Heart left ventricle (tissue), 16 donors: ENCODE results near the gene LZTS2. TPM values are rescaled to one million over a fixed set of nuclear protein-coding genes. Genes with fewer than 3 reads are reported as not detected.

ENCODE experiments used
- ATAC-seq, 4 donors: fragments of 200-7000 bp; cut with Tn5 transposase; one replicate each; pipeline ENCODE4 v1.9.1; 2020 to 2022; ENCODE audit warnings: moderate library complexity in 4 of 4, mild to moderate bottlenecking in 3 of 4, moderate number of reproducible peaks in 1 of 4
- DNase-seq, 5 donors: peaks; one replicate each; pipeline ENCODE4 v3.0.0-alpha.2; 2020
- H3K27ac ChIP-seq, 12 donors: fragments of 200-600 bp; sonication (generic) in 4 of 12; one replicate each; pipeline versions ENCODE4 v1.5.0 to v1.8.0; 2016 to 2022; ENCODE audit warnings: mild to moderate bottlenecking in 2 of 12
- H3K27me3 ChIP-seq, 9 donors: fragments of 200-600 bp; sonication (generic) in 2 of 9; one replicate each; pipeline versions ENCODE4 v1.5.1 to v1.8.0; 2016 to 2022; ENCODE audit warnings: mild to moderate bottlenecking in 3 of 9
- H3K36me3 ChIP-seq, 9 donors: fragments of 200-600 bp; sonication (generic) in 2 of 9; one replicate each; pipeline versions ENCODE4 v1.5.0 to v1.8.0; 2018 to 2022; ENCODE audit warnings: mild to moderate bottlenecking in 2 of 9
- H3K4me1 ChIP-seq, 12 donors: fragments of 200-600 bp; sonication (generic) in 4 of 12; one replicate each; pipeline versions ENCODE4 v1.5.0 to v1.8.0; 2016 to 2022; ENCODE audit warnings: mild to moderate bottlenecking in 3 of 12
- H3K4me3 ChIP-seq, 12 donors: fragments of 200-600 bp; sonication (generic) in 4 of 12; one replicate each; pipeline versions ENCODE4 v1.5.0 to v1.8.0; 2017 to 2022; ENCODE audit warnings: mild to moderate bottlenecking in 9 of 12, moderate library complexity in 4 of 12
- H3K9me3 ChIP-seq, 12 donors: fragments of 200-600 bp; sonication (generic) in 4 of 12; one replicate each; pipeline versions ENCODE4 v1.5.0 to v1.8.0; 2016 to 2022; ENCODE audit warnings: mild to moderate bottlenecking in 1 of 12
- CTCF ChIP-seq, 12 donors: fragments of 200-600 bp; sonication (generic) in 4 of 12; IDR thresholded peaks; one replicate each; pipeline versions ENCODE4 v1.5.0 to v1.8.0; 2018 to 2022; ENCODE audit warnings: antibody characterized with exemption in 12 of 12, mild to moderate bottlenecking in 5 of 12
- POLR2A ChIP-seq, 2 donors: fragments of 450-650 bp; IDR thresholded peaks; one replicate each; pipeline ENCODE4 v1.6.1; 2017; ENCODE audit warnings: antibody characterized with exemption in 2 of 2, mild to moderate bottlenecking in 2 of 2, moderate library complexity in 2 of 2
- WGBS, 4 donors: extraction: QIAGEN DNeasy Blood & Tissue Kit in 2 of 4; methylation state at CpG; one replicate each; pipeline versions ENCODE4 v1.1.5 to v1.1.7; 2013 to 2018; 5-methylcytosine and 5-hydroxymethylcytosine counted together
- intact Hi-C, 10 donors: fragments of 100-400 bp; cut with DNase I; formaldehyde crosslinking; loops; one replicate each; pipeline versions ENCODE4 v1.11.1 to v1.14.2; 2022
- polyA plus RNA-seq, 2 donors: library from polyadenylated mRNA; stranded (reverse); fragments of 200-250 nt; gene quantifications; one replicate each; pipeline ENCODE4 v1.2.3, GENCODE V29; 2013
- total RNA-seq, 9 donors: library from RNA; depleted of rRNA in 2 of 9; stranded (reverse); fragments of >200 nt in 2 of 9; fragmentation: NEBNext Ultra II Directional in 3 of 9; extraction: Animal tissue kit (Norgen Biotek cat#: 25700) in 3 of 9; gene quantifications; one replicate each; pipeline versions ENCODE4 v1.1.0 to v1.2.4, GENCODE V29; 2016 to 2023
- donor health status: ischemic (EF 13 %, LVEDD 7.1; RV severe dilation, severe dysfunction).
- donor health status: healthy with polysubstance abuse.
- donor health status: DM: no; HTN: yes; CAD: no.
- donor health status: DM: no; HTN: no; CAD: no.
- donor health status: ischemic (EF 25% LVEDD 6.9; RV normal size, moderate dysfunction).
- donor health status: ischemic (EF 25% LVEDD 5.7; RV mildly dilated, moderate dysfunction).
- donor health status: healthy.
- donor health status: DM: yes; HTN: yes; CAD: no.
- donor health status: ischemic (EF 35%, LVEDD 5.7; RV mildly dilated, moderate dysfunction).
- donor health status: nonischemic (EF 11% LVEDD 7.7; RV severe dilation, severe dysfunction).
- donor health status: DM: yes; HTN: yes; CAD: no.
- donor health status: PGD.
- donor health status: ischemic (EF 29% LVEDD 5.4; RV normal size, mild dysfunction).
- donor health status: nonischemic (EF 23%, LVEDD 6.1; RV moderate dilation, normal function).

LZTS2 gene
- total and polyA plus RNA-seq, 11 donors, result 33.7 to 93.0 (median 40.9) TPM

- H3K27ac ChIP-seq, result no peak overlapping the region
- TF ChIP-seq CTCF (IDR thresholded peaks at IDR 0.05) (no peak), POLR2A (IDR thresholded peaks at IDR 0.05) (no peak)
- ATAC-seq, result no peak
- no peaks in the 10 kb centered on the region for H3K27me3 ChIP-seq
- 87 to 100% (median 93%) methylated on average over 1 of the region's 1 CpG for WGBS, 4 donors
- no peak for DNase-seq
- H3K4me3 ChIP-seq, result no peak overlapping the region
- intact Hi-C loops, result no loop called here
- peaks cover 0 to 8% (median 4%) of the 10 kb centered on the region in 12 donors for H3K4me1 ChIP-seq
- H3K36me3 ChIP-seq, result peaks cover 0 to 81% (median 74%) of the 10 kb centered on the region in 9 donors
- no peaks in the 10 kb centered on the region for H3K9me3 ChIP-seq
These were observed 35.8 kb upstream of the LZTS2 start for GRCh38 chr10:100963826-100964225.

- WGBS, 4 donors, result 53 to 68% (median 59%) methylated on average over 5 of the region's 5 CpGs
- Histone ChIP-seq H3K27ac (no peak overlapping the region), H3K4me3 (no peak overlapping the region), H3K36me3 (peaks cover 0 to 61% (median 54%) of the 10 kb centered on the region in 9 donors), H3K27me3 (peaks cover 0 to 5% (median 0%) of the 10 kb centered on the region in 9 donors), H3K4me1 (peaks cover 0 to 17% (median 14%) of the 10 kb centered on the region in 12 donors), H3K9me3 (no peaks in the 10 kb centered on the region)
- no peak for TF ChIP-seq POLR2A (IDR thresholded peaks at IDR 0.05)
- TF ChIP-seq CTCF (IDR thresholded peaks at IDR 0.05), result no peak
- DNase-seq, result no peak
- intact Hi-C loops, result no loop called here
- no peak for ATAC-seq
These were observed 33.8 kb upstream of the LZTS2 start for GRCh38 chr10:100965820-100966219.

- TF ChIP-seq POLR2A (IDR thresholded peaks at IDR 0.05), result no peak
- no peak for TF ChIP-seq CTCF (IDR thresholded peaks at IDR 0.05)
- H3K9me3 ChIP-seq, result no peaks in the 10 kb centered on the region
- peaks cover 0 to 5% (median 0%) of the 10 kb centered on the region in 9 donors for H3K27me3 ChIP-seq
- H3K27ac ChIP-seq, result no peak overlapping the region
- peaks cover 0 to 17% (median 14%) of the 10 kb centered on the region in 12 donors for H3K4me1 ChIP-seq
- no peak for DNase-seq
- ATAC-seq, result no peak
- 69 to 75% (median 73%) methylated on average over 2 of the region's 2 CpGs for WGBS, 4 donors
- intact Hi-C loops, result no loop called here
- H3K4me3 ChIP-seq, result no peak overlapping the region
- H3K36me3 ChIP-seq, result peaks cover 0 to 50% (median 44%) of the 10 kb centered on the region in 9 donors
These were observed 32.7 kb upstream of the LZTS2 start for GRCh38 chr10:100966887-100967286.

- H3K9me3 ChIP-seq, result no peaks in the 10 kb centered on the region
- intact Hi-C loops, result no loop called here
- WGBS, 4 donors, result 85 to 93% (median 91%) methylated on average over 2 of the region's 2 CpGs
- H3K27me3 ChIP-seq, result peaks cover 0 to 5% (median 0%) of the 10 kb centered on the region in 9 donors
- DNase-seq (no peak), ATAC-seq (no peak)
- no peak overlapping the region for H3K4me3 ChIP-seq
- no peak overlapping the region for H3K27ac ChIP-seq
- H3K36me3 ChIP-seq, result peaks cover 0 to 46% (median 39%) of the 10 kb centered on the region in 9 donors
- H3K4me1 ChIP-seq, result peaks cover 0 to 17% (median 14%) of the 10 kb centered on the region in 12 donors
- TF ChIP-seq POLR2A (IDR thresholded peaks at IDR 0.05) (no peak), CTCF (IDR thresholded peaks at IDR 0.05) (no peak)
These were observed 32.3 kb upstream of the LZTS2 start for GRCh38 chr10:100967332-100967731.
